OCI-LY3 (cell line): ENCODE measurements around the gene FARP1.

ENCODE experiments used
- CTCF ChIP-seq: fragments of 200-600, 300-600 bp; sonication (generic); IDR thresholded peaks from 2 replicates; pipeline ENCODE4 v1.5.1; 2014; ENCODE audit warnings: antibody characterized with exemption, low read length, low read depth
- EZH2phosphoT487 ChIP-seq: fragments of 200-600 bp; shearing (Covaris generic); IDR thresholded peaks from 2 replicates; pipeline ENCODE4 v1.6.1; 2018; ENCODE audit warnings: antibody characterized with exemption, mixed run types, low read depth

- TF ChIP-seq CTCF (no peak), EZH2phosphoT487 (no peak)
These were observed 8.9 kb upstream of the FARP1 start for GRCh38 chr13:98133946-98134345.
